HCT116 (cell line): ENCODE data around the gene KIAA1549. TPM values are rescaled to one million over a fixed set of nuclear protein-coding genes. Genes with fewer than 3 reads are reported as not detected.

Source experiments
- ATAC-seq: fragments of 200-7000 bp; cut with Tn5 transposase; 2 replicates; pipeline ENCODE4 v1.9.1; 2020; ENCODE audit warnings: mild to moderate bottlenecking, moderate library complexity
- BruUV-seq: library from RNA; stranded (reverse); fragments of 400-500 nt; replicated peaks from 2 replicates; lab custom pipeline; 2021; lab: Mats Ljungman, UMichigan
- CTCF ChIA-PET: fragments of 300-600 bp; sonication (Branson Sonifier 250); formaldehyde crosslinking; loops from one replicate; lab custom pipeline; 2021; ENCODE audit warnings: antibody characterized with exemption; lab: Charles Lee
- POLR2A ChIA-PET: fragments of 300-600, 350-600 bp; sonication (Branson Sonifier 250); formaldehyde crosslinking; loops from one replicate; lab custom pipeline; 2021; ENCODE audit warnings: antibody characterized with exemption; lab: Charles Lee
- RAD21 ChIA-PET, 2 experiments: fragments of 300-600 bp; sonication (Branson Sonifier 250); formaldehyde crosslinking; loops; one replicate each; lab custom pipeline; 2023; ENCODE audit warnings: low total read pairs in 2 of 2; ENCODE audit not compliant: uncharacterized antibody in 2 of 2, unreplicated experiment in 2 of 2, low non-redundant PET in 1 of 2; lab: Charles Lee
- DNase-seq: peaks from one replicate; pipeline ENCODE4 v3.0.0-alpha.2; 2010; ENCODE audit warnings: low read depth, low spot score
- H2AFZ ChIP-seq: fragments of 200-600 bp; shearing (Covaris generic), sonication (generic); 2 replicates; pipeline ENCODE4 v1.6.1; 2017; ENCODE audit warnings: low read depth, mixed run types, mixed read lengths, antibody characterized with exemption, low read length; ENCODE audit not compliant: poor library complexity, severe bottlenecking
- H3K27ac ChIP-seq: 2 replicates; pipeline ENCODE4 v1.5.1; 2012; ENCODE audit warnings: low read depth, low read length
- H3K27me3 ChIP-seq: fragments of 200-600 bp; sonication (generic); 2 replicates; pipeline ENCODE4 v1.6.1; 2016; ENCODE audit warnings: mixed run types, low read length, mixed read lengths; ENCODE audit not compliant: insufficient read depth
- H3K36me3 ChIP-seq, 2 experiments: fragments of 200-500 bp in 1 of 2; fragments of 200-600 bp in 1 of 2; sonication (Bioruptor generic) in 1 of 2; sonication (generic) in 1 of 2; 2 replicates each; pipeline versions ENCODE4 v1.5.1 to v1.6.1; 2014 to 2016; ENCODE audit warnings: low read length in 2 of 2, inconsistent platforms in 1 of 2, mixed read lengths in 1 of 2, mixed run types in 1 of 2; ENCODE audit not compliant: insufficient read depth in 2 of 2, control insufficient read depth in 1 of 2
- H3K4me1 ChIP-seq, 2 experiments: fragments of 200-600 bp in 1 of 2; sonication (generic) in 1 of 2; 2 replicates each; pipeline versions ENCODE4 v1.5.1 to v1.6.1; 2012 to 2017; ENCODE audit warnings: low read length in 2 of 2, inconsistent platforms in 1 of 2, mild to moderate bottlenecking in 1 of 2, mixed read lengths in 1 of 2, mixed run types in 1 of 2, moderate library complexity in 1 of 2; ENCODE audit not compliant: insufficient read depth in 2 of 2, control insufficient read depth in 1 of 2
- H3K4me2 ChIP-seq: fragments of 200-600 bp; sonication (generic); 2 replicates; pipeline ENCODE4 v1.6.1; 2017; ENCODE audit warnings: mixed run types, low read length, mixed read lengths
- H3K4me3 ChIP-seq, 2 experiments: fragments of 200-600 bp in 1 of 2; sonication (generic) in 1 of 2; replicated peaks in 1 of 2; 2 replicates each; pipeline ENCODE4 v1.5.1; 2011 to 2016; ENCODE audit warnings: low read length in 2 of 2, control low read depth in 1 of 2, low read depth in 1 of 2, mild to moderate bottlenecking in 1 of 2, mixed read lengths in 1 of 2, mixed run types in 1 of 2
- H3K79me2 ChIP-seq: fragments of 200-600 bp; sonication (generic); 2 replicates; pipeline ENCODE4 v1.6.1; 2017; ENCODE audit warnings: mild to moderate bottlenecking, mixed run types, low read length, moderate library complexity, mixed read lengths; ENCODE audit not compliant: insufficient read depth
- H3K9ac ChIP-seq: fragments of 200-600 bp; sonication (generic); 2 replicates; pipeline ENCODE4 v1.6.1; 2016; ENCODE audit warnings: low read length, mixed read lengths
- H3K9me2 ChIP-seq: fragments of 200-600 bp; sonication (generic), shearing (Covaris generic); 2 replicates; pipeline ENCODE4 v1.6.1; 2017; ENCODE audit warnings: mixed run types, mild to moderate bottlenecking, moderate library complexity; ENCODE audit not compliant: insufficient read depth
- H3K9me3 ChIP-seq, 2 experiments: fragments of 200-500 bp in 1 of 2; fragments of 200-600 bp in 1 of 2; sonication (Bioruptor generic) in 1 of 2; sonication (generic) in 1 of 2; 2 replicates each; pipeline ENCODE4 v1.6.1; 2014 to 2017; ENCODE audit warnings: low read length in 2 of 2, mixed read lengths in 2 of 2, inconsistent platforms in 1 of 2, low read depth in 1 of 2, mild to moderate bottlenecking in 1 of 2, mixed run types in 1 of 2, moderate library complexity in 1 of 2; ENCODE audit not compliant: control insufficient read depth in 1 of 2, insufficient read depth in 1 of 2
- H4K20me1 ChIP-seq: fragments of 200-600 bp; sonication (generic), shearing (Covaris generic); 2 replicates; pipeline ENCODE4 v1.6.1; 2017; ENCODE audit warnings: mixed run types, mild to moderate bottlenecking, moderate library complexity; ENCODE audit not compliant: insufficient read depth
- CBX3 ChIP-seq: IDR thresholded peaks from 2 replicates; pipeline ENCODE4 v1.6.1; 2012; ENCODE audit warnings: low read depth
- CEBPB ChIP-seq: IDR thresholded peaks from 2 replicates; pipeline ENCODE4 v1.6.1; 2012; ENCODE audit warnings: low read depth
- EZH2 ChIP-seq: fragments of 200-600 bp; sonication (generic); IDR thresholded peaks from 2 replicates; pipeline ENCODE4 v1.6.1; 2017; ENCODE audit warnings: antibody characterized with exemption, mixed run types
- EZH2phosphoT487 ChIP-seq: fragments of 200-600 bp; IDR thresholded peaks from 2 replicates; pipeline ENCODE4 v1.6.1; 2018; ENCODE audit warnings: antibody characterized with exemption, borderline replicate concordance
- FOSL1 ChIP-seq: IDR thresholded peaks from 2 replicates; pipeline ENCODE4 v1.6.1; 2012; ENCODE audit warnings: low read depth
- JUND ChIP-seq: IDR thresholded peaks from 2 replicates; pipeline ENCODE4 v1.6.1; 2012
- MAX ChIP-seq: IDR thresholded peaks from 2 replicates; pipeline ENCODE4 v1.6.1; 2012
- POLR2AphosphoS5 ChIP-seq: IDR thresholded peaks from 2 replicates; pipeline ENCODE4 v1.6.1; 2011; ENCODE audit warnings: mild to moderate bottlenecking, low read depth, low read length, moderate library complexity
- SIN3A ChIP-seq: IDR thresholded peaks from 2 replicates; pipeline ENCODE4 v1.6.1; 2012; ENCODE audit warnings: low read depth
- SP1 ChIP-seq: IDR thresholded peaks from 2 replicates; pipeline ENCODE4 v1.6.1; 2012; ENCODE audit warnings: low read depth
- SRF ChIP-seq: IDR thresholded peaks from 2 replicates; pipeline ENCODE4 v1.6.1; 2012; ENCODE audit warnings: low read depth
- YY1 ChIP-seq: IDR thresholded peaks from 2 replicates; pipeline ENCODE4 v1.6.1; 2011; ENCODE audit warnings: low read length, low read depth, moderate library complexity, mild to moderate bottlenecking; ENCODE audit not compliant: insufficient replicate concordance; ENCODE audit errors: extremely low read depth
- ZBTB33 ChIP-seq: IDR thresholded peaks from 2 replicates; pipeline ENCODE4 v1.6.1; 2011; ENCODE audit warnings: mild to moderate bottlenecking, low read length, moderate library complexity; ENCODE audit not compliant: insufficient replicate concordance; ENCODE audit errors: extremely low read depth
- ZFX ChIP-seq: fragments of 450-650 bp; IDR thresholded peaks from 2 replicates; pipeline ENCODE4 v1.6.1; 2017
- ZNF274 ChIP-seq: fragments of 200-500 bp; sonication (Bioruptor generic); IDR thresholded peaks from 2 replicates; pipeline ENCODE4 v1.6.1; 2014; ENCODE audit warnings: mild to moderate bottlenecking, low read depth, low read length, inconsistent platforms
- intact Hi-C: fragments of 100-400 bp; cut with micrococcal nuclease; formaldehyde crosslinking; loops from 2 replicates; pipeline ENCODE4 v1.10.0; 2022
- total RNA-seq: library from RNA; stranded (reverse); gene quantifications from one replicate; pipeline ENCODE4 v1.2.1, GENCODE V29; 2021; ENCODE audit not compliant: unreplicated experiment

The KIAA1549 gene
- total RNA-seq, 1 experiment from 2014 or later = 3.9 TPM

GRCh38 chr7:138982204-138982623 lies 1.0 kb upstream of the KIAA1549 start:
- H2AFZ ChIP-seq = no peak overlapping the region
- peaks cover 8% of the 10 kb centered on the region; the same call in 1 of the 2 replicates for H3K79me2 ChIP-seq
- peak overlapping the region; percentile 89 for H3K4me2 ChIP-seq
- H3K27me3 ChIP-seq = no peaks in the 10 kb centered on the region
- intact Hi-C loops = no loop called here
- peak overlapping the region; percentile 66 for H3K9ac ChIP-seq
- H3K36me3 ChIP-seq = no peaks in the 10 kb centered on the region
- no peaks in the 10 kb centered on the region for H3K9me2 ChIP-seq
- CTCF ChIA-PET = interaction anchor here (1.6 kb wide), 1 partner anchor 96 kb away, joined by 5 read pairs; no protein-coding TSS in a partner anchor
- BruUV-seq = TSS peak; percentile 76
- H3K4me3 ChIP-seq = peak overlapping the region; percentile 49 to 62
- POLR2A ChIA-PET = no interaction called here
- TF ChIP-seq FOSL1 = no peak
- no peak for TF ChIP-seq EZH2
- TF ChIP-seq YY1 = no peak
- TF ChIP-seq POLR2AphosphoS5 = no peak
- no peaks in the 10 kb centered on the region for H3K9me3 ChIP-seq
- peak overlapping the region; percentile 61; the same call in 1 of the 2 replicates for H3K27ac ChIP-seq
- DNase-seq (no peak), ATAC-seq (no peak)
- no peaks in the 10 kb centered on the region for H4K20me1 ChIP-seq
- peaks cover 3 to 32% of the 10 kb centered on the region in 2 experiments; a peak in 3 of 4 replicates for H3K4me1 ChIP-seq
- RAD21 ChIA-PET = no interaction called here

- intact Hi-C loops = loop anchor here (2.0 kb wide), 1 partner anchor 94 kb away; no protein-coding TSS in a partner anchor
- Histone ChIP-seq H3K9me2 (no peaks in the 10 kb centered on the region), H3K4me3 (peak overlapping the region; percentile 61 to 74), H3K9ac (peak overlapping the region; percentile 74), H3K27me3 (no peaks in the 10 kb centered on the region), H3K9me3 (no peaks in the 10 kb centered on the region), H2AFZ (no peak overlapping the region), H3K4me1 (peaks cover 7 to 41% of the 10 kb centered on the region in 2 experiments; a peak in 3 of 4 replicates), H3K79me2 (peaks cover 8% of the 10 kb centered on the region), H3K4me2 (peak overlapping the region; percentile 87), H3K27ac (peak overlapping the region; percentile 61; the same call in 1 of the 2 replicates), H3K36me3 (no peaks in the 10 kb centered on the region), H4K20me1 (no peaks in the 10 kb centered on the region)
- no peak for TF ChIP-seq ZNF274
- TF ChIP-seq ZFX = no peak
- no peak for TF ChIP-seq SP1
- no peak for TF ChIP-seq ZBTB33
- TF ChIP-seq SRF = no peak
- no peak for TF ChIP-seq EZH2
- no peak for TF ChIP-seq CEBPB
- TF ChIP-seq SIN3A = no peak
- no peak for TF ChIP-seq MAX
- TF ChIP-seq JUND = no peak
- no peak for TF ChIP-seq EZH2phosphoT487
- TF ChIP-seq CBX3 = no peak
- BruUV-seq = TSS peak; percentile 55
- POLR2A ChIA-PET = interaction anchor here (1.2 kb wide), 1 partner anchor 94 kb away, joined by 3 read pairs; no protein-coding TSS in a partner anchor
- RAD21 ChIA-PET = no interaction called here
- ATAC-seq (no peak; the same call in 1 of the 2 replicates), DNase-seq (no peak)
- CTCF ChIA-PET = interaction anchor here (1.6 kb wide), 1 partner anchor 94 kb away, joined by 5 read pairs; no protein-coding TSS in a partner anchor
Observed at GRCh38 chr7:138980563-138981291, 462 bp downstream of the KIAA1549 start.
